Natural killer cell (primary cell): Measurements from ENCODE around the gene RAD51AP1. TPM values are rescaled to one million over a fixed set of nuclear protein-coding genes. Genes with fewer than 3 reads are reported as not detected.

Source experiments
- ATAC-seq, 3 donors: fragments of 150-1000 bp in 2 of 3; fragments of 200-7000 bp in 1 of 3; cut with Tn5 transposase; 1 replicate in 1 of 3; 2 replicates in 2 of 3; pipeline ENCODE4 v1.10.0; 2021; ENCODE audit warnings: mild to moderate bottlenecking in 2 of 3, moderate library complexity in 2 of 3
- DNase-seq, 2 donors: peaks; one replicate each; pipeline versions ENCODE4 v3.0.0 to v3.0.0-alpha.2; 2013 to 2021; ENCODE audit warnings: mixed read lengths in 1 of 2
- H3K27ac ChIP-seq: one replicate; pipeline ENCODE4 v1.5.1; 2013; ENCODE audit warnings: mild to moderate bottlenecking, low read length
- H3K27me3 ChIP-seq: one replicate; pipeline ENCODE4 v1.6.1; 2013; ENCODE audit warnings: low read length; ENCODE audit not compliant: control insufficient read depth, insufficient read depth
- H3K36me3 ChIP-seq: one replicate; pipeline ENCODE4 v1.6.1; 2013; ENCODE audit warnings: low read length; ENCODE audit not compliant: control insufficient read depth, insufficient read depth
- H3K4me1 ChIP-seq: one replicate; pipeline ENCODE4 v1.6.1; 2013; ENCODE audit warnings: low read length; ENCODE audit not compliant: control insufficient read depth, insufficient read depth
- H3K4me3 ChIP-seq: one replicate; pipeline ENCODE4 v1.5.1; 2013; ENCODE audit warnings: low read length
- H3K9me3 ChIP-seq: one replicate; pipeline ENCODE4 v1.6.1; 2013; ENCODE audit warnings: low read length; ENCODE audit not compliant: control insufficient read depth, insufficient read depth
- H3K27ac Mint-ChIP-seq, 2 donors: one replicate each; pipeline ENCODE4 v1.8.0; 2022; ENCODE audit warnings: mild to moderate bottlenecking in 2 of 2, mixed read lengths in 2 of 2, moderate library complexity in 1 of 2
- H3K27me3 Mint-ChIP-seq, 2 donors: one replicate each; pipeline ENCODE4 v1.8.0; 2022; ENCODE audit warnings: low read depth in 2 of 2, mixed read lengths in 2 of 2
- H3K36me3 Mint-ChIP-seq: one replicate; pipeline ENCODE4 v1.8.0; 2022; ENCODE audit warnings: mixed read lengths
- H3K4me1 Mint-ChIP-seq, 2 donors: one replicate each; pipeline ENCODE4 v1.8.0; 2022; ENCODE audit warnings: mixed read lengths in 2 of 2
- H3K4me3 Mint-ChIP-seq: one replicate; pipeline ENCODE4 v1.8.0; 2022; ENCODE audit warnings: mild to moderate bottlenecking, moderate library complexity, mixed read lengths
- H3K9me3 Mint-ChIP-seq, 2 donors: one replicate each; pipeline ENCODE4 v1.8.0; 2022; ENCODE audit warnings: mixed read lengths in 2 of 2
- WGBS: methylation state at CpG from one replicate; pipeline ENCODE4 v1.1.7; 2013; ENCODE audit warnings: missing lambda C conversion rate; ENCODE audit not compliant: insufficient coverage; 5-methylcytosine and 5-hydroxymethylcytosine counted together
- intact Hi-C: fragments of 100-400 bp; cut with micrococcal nuclease; formaldehyde crosslinking; loops from one replicate; pipeline ENCODE4 v1.14.2; 2022
- total RNA-seq, 4 donors: library from RNA; stranded (reverse); fragments of 120-200 nt in 1 of 4; gene quantifications; one replicate each; pipeline versions ENCODE4 v1.2.3 to v1.2.4, GENCODE V29; 2013 to 2022
- TF ChIP-seq, protein P1 (sequence below): fragments of 200-600 bp; IDR thresholded peaks from one replicate; pipeline ENCODE4 v1.8.0; 2022; ENCODE audit warnings: antibody characterized with exemption

Gene RAD51AP1
- total RNA-seq, 3 donors from 2014 or later (not counting 1 experiment from before 2014, with no cell fraction given): 3.4 to 5.4 (median 5.2) TPM

DNA sequence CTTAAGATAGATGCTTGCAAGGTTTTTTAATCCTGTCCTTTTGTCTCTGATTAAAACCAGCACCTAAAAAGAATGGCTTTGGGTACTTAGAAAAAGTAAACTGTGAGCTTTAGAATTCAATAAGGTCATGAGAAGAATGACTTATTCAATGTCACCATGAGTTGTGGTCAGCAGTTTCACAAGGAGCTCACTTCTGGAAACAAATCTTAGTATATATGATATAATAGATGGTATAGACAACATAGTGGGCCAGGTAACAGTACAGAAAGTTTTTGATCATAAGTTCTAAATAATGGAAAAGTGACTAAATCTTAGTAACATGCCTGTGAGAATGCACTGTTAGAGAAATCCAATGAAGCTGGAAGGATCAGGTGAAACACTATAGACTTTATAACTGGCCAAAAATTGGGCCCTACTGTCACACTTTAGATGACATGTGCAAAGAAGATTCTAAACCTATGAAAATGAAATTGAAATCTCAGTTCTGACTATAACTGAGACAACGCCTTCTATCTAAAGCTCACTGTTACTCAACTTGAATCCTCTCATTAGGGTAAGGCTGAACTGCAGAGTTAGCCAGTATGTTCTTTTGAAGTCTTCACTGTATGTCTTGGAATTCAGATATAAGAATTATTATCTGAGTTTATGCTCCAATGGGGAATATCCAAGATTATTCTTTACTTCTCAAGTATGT, 42.4 kb upstream of the RAD51AP1 start:
- Histone ChIP-seq H3K27me3 (no peaks in the 10 kb centered on the region), H3K36me3 (peaks cover 45% of the 10 kb centered on the region), H3K4me1 (no peaks in the 10 kb centered on the region), H3K9me3 (no peaks in the 10 kb centered on the region), H3K27ac (no peak overlapping the region), H3K4me3 (no peak overlapping the region)
- H3K9me3 Mint-ChIP-seq: no peaks in the 10 kb centered on the region
- no peak overlapping the region for H3K4me3 Mint-ChIP-seq
- no peaks in the 10 kb centered on the region for H3K27me3 Mint-ChIP-seq
- no peaks in the 10 kb centered on the region for H3K36me3 Mint-ChIP-seq
- ATAC-seq (no peak), DNase-seq (no peak)
- 80% methylated on average over 1 of the region's 1 CpG for WGBS
- TF ChIP-seq, protein P1, sequence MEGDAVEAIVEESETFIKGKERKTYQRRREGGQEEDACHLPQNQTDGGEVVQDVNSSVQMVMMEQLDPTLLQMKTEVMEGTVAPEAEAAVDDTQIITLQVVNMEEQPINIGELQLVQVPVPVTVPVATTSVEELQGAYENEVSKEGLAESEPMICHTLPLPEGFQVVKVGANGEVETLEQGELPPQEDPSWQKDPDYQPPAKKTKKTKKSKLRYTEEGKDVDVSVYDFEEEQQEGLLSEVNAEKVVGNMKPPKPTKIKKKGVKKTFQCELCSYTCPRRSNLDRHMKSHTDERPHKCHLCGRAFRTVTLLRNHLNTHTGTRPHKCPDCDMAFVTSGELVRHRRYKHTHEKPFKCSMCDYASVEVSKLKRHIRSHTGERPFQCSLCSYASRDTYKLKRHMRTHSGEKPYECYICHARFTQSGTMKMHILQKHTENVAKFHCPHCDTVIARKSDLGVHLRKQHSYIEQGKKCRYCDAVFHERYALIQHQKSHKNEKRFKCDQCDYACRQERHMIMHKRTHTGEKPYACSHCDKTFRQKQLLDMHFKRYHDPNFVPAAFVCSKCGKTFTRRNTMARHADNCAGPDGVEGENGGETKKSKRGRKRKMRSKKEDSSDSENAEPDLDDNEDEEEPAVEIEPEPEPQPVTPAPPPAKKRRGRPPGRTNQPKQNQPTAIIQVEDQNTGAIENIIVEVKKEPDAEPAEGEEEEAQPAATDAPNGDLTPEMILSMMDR: no peak
- H3K4me1 Mint-ChIP-seq: no peaks in the 10 kb centered on the region
- intact Hi-C loops: no loop called here
- H3K27ac Mint-ChIP-seq: no peak overlapping the region

DNA sequence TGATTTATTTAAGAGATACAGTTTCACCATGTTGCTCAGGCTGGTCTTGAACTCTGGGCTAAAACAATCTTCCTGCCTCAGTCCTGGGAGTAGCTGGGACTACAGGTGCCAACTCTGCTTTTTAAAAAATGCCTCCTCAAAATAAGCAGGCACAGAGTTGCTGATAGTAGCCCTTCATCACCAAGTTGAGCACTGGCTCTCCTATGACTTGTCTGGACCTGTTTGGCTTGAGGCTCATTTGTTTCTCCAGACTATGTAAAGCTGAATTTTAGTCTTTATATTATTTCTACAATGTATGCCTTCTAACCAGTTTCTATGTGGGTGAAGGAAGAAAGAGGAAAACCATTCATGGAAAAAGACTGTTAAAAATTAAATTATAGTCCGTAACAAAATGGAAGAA, 39.5 kb upstream of the RAD51AP1 start:
- H3K4me1 Mint-ChIP-seq: no peaks in the 10 kb centered on the region
- H3K27ac Mint-ChIP-seq: no peak overlapping the region
- peaks cover 58% of the 10 kb centered on the region for H3K36me3 ChIP-seq

DNA sequence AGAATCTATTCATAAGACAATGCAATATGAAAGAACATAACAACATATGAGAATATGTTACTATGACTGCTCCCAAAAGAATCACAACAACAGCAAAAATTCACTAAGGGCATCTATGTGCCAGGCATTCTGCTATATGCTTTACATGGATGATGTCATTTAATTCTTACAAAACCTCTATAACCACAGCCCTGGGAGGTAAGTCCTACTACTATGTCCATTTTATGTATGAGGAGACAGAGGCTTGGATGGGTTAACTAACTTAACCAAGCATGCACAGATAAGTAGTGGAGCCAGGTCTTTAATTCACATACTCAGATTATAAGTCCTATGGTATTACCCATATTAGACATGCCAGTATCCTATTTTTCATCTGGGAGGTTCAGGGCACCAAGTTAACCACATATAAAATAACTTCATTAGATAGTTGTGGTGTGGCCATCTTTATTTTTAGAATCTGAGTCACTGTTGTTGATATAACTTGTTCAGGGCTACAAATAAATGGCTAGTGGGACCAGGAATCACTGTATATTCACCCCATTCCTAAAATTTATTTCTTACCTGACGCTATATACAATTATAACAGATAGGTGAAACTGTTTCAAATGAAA, 33.2 kb upstream of the RAD51AP1 start:
- Mint-ChIP-seq H3K27ac (no peak overlapping the region), H3K27me3 (no peaks in the 10 kb centered on the region), H3K36me3 (peaks cover 16% of the 10 kb centered on the region), H3K4me3 (no peak overlapping the region), H3K9me3 (no peaks in the 10 kb centered on the region), H3K4me1 (peaks cover 15 to 16% of the 10 kb centered on the region in 2 donors)
- no peak for ATAC-seq
- DNase-seq: no peak
- intact Hi-C loops: no loop called here
- no peaks in the 10 kb centered on the region for H3K27me3 ChIP-seq
- H3K4me1 ChIP-seq: no peaks in the 10 kb centered on the region
- H3K27ac ChIP-seq: no peak overlapping the region
- H3K9me3 ChIP-seq: no peaks in the 10 kb centered on the region
- TF ChIP-seq, protein P1: no peak
- WGBS: no CpG with 5 or more reads among the region's 1 CpG
- H3K36me3 ChIP-seq: peaks cover 27% of the 10 kb centered on the region
- no peak overlapping the region for H3K4me3 ChIP-seq

More for the DNA sequence above, 39.5 kb upstream of the RAD51AP1 start:
- TF ChIP-seq, protein P1: no peak
- Mint-ChIP-seq H3K9me3 (no peaks in the 10 kb centered on the region), H3K27me3 (no peaks in the 10 kb centered on the region), H3K36me3 (peaks cover 7% of the 10 kb centered on the region), H3K4me3 (no peak overlapping the region)
- Histone ChIP-seq H3K4me1 (no peaks in the 10 kb centered on the region), H3K4me3 (no peak overlapping the region), H3K27ac (no peak overlapping the region), H3K27me3 (no peaks in the 10 kb centered on the region), H3K9me3 (no peaks in the 10 kb centered on the region)
- intact Hi-C loops: no loop called here
- ATAC-seq: no peak
- DNase-seq: no peak
- 100% methylated on average over 1 of the region's 1 CpG for WGBS
